Subcutaneous adipose tissue (tissue), 4 donors: ENCODE measurements around the gene DHX36. TPM values are rescaled to one million over a fixed set of nuclear protein-coding genes. Genes with fewer than 3 reads are reported as not detected.

Source experiments
- total RNA-seq, 4 donors: library from RNA; depleted of rRNA; stranded (reverse); fragments of >200 nt; gene quantifications; one replicate each; pipeline ENCODE4 v1.1.0, GENCODE V29; 2016
- TF ChIP-seq, protein P1 (sequence below): fragments of 450-650 bp; IDR thresholded peaks from one replicate; pipeline ENCODE4 v1.5.1; 2016; ENCODE audit warnings: low read depth, mild to moderate bottlenecking, control low read depth, antibody characterized with exemption, moderate library complexity

The DHX36 gene
- total RNA-seq, 4 donors from 2014 or later, result 59.2 to 103 (median 77.8) TPM

DNA sequence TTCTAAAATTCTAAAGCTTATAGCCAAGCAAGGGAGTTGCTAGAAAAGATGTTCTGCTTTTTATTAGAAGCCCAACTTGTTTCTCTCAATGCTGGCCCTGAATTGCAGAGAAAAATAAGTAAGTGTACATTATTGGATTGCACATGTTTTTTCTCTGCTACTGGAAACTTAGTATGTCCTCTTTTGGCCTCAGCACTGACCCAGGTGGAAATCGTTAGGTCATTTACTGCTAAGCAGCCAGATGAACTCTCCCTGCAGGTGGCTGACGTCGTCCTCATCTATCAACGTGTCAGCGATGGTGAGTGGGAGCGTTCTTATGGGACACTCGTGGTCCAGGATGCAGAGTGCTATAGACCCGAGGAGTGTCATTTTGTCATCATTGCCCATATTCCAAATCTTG lies 69.8 kb downstream of the DHX36 start:
- TF ChIP-seq, protein P1, sequence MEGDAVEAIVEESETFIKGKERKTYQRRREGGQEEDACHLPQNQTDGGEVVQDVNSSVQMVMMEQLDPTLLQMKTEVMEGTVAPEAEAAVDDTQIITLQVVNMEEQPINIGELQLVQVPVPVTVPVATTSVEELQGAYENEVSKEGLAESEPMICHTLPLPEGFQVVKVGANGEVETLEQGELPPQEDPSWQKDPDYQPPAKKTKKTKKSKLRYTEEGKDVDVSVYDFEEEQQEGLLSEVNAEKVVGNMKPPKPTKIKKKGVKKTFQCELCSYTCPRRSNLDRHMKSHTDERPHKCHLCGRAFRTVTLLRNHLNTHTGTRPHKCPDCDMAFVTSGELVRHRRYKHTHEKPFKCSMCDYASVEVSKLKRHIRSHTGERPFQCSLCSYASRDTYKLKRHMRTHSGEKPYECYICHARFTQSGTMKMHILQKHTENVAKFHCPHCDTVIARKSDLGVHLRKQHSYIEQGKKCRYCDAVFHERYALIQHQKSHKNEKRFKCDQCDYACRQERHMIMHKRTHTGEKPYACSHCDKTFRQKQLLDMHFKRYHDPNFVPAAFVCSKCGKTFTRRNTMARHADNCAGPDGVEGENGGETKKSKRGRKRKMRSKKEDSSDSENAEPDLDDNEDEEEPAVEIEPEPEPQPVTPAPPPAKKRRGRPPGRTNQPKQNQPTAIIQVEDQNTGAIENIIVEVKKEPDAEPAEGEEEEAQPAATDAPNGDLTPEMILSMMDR, result no peak

DNA sequence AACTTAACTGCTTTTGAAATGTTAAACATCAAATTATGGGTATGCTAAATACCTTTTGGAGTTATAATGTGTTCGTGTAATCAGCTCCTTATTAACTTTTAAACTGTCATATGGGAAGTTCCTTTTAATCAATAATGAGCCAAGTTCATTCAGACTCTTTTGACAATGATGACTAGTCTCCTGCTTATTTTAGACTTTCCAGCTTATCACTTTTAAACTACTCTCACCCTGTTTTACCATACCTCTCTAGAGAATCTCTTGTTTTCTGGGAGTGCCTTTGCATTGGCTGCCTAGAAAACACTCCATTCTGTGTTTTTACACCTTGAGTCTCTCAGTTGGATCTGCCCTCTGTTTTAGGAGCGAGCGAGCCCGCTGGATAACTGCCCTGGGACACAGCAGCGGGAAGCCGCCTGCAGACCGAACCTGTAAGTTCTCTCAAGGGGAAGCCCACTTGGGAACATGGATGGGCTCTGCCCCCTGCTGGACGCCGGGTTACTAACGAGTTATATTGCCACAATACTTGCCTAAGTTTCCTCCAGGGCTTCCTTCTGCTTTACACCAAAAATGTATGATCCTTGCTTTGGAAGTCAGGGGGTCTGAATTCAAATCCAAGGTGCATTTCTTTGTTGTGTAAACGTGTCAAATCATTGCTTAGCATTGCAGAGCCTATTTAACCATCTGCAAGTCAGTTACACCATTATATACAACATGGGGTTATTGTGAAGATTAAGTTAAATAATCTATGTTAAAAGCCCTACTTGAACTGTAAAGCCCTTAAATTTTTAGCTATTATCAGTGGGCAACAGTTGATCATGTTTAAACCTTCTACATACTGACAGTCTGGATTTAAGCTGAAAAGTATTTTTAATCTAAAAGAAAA lies 71.3 kb downstream of the DHX36 start:
- TF ChIP-seq, protein P1, result no peak

DNA sequence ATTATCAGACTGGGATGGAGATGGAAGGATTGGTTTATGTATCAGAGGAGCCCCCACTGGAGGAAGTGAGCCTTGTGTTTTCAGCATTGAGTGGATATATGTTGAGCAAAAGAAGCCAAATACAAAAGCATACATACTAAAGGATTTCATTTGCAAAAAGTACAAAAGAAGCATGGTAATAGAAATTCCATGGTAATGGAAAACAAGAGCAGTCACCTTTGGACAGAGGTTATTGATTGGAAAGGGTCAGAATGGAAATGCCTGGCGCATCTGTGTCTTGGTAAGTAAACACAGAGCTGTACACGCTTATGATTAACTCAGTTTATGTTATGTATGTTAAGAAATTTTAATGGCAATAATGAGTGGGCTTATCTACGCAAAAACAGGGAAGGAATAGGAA lies 72.7 kb downstream of the DHX36 start:
- TF ChIP-seq, protein P1, result no peak

DNA sequence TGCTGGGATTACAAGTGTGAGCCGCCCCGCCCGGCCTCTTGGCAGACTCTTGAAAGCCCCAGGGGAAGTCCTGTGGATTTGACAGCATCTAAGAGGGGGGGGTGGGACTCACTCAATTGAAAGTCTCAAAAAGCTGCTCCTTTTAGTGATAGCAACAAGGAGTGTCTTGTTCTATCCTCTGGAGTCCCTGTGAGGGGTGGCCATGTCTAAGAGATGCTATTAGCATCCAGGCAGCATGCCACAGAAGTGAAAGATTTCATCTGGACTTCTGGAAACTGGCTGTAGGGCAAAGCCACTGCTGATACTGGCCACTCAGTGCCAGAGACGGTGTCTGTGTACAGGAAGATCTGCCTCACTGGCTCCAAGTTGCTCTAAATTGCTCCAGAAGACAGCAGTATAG lies 74.0 kb downstream of the DHX36 start:
- TF ChIP-seq, protein P1, result no peak

DNA sequence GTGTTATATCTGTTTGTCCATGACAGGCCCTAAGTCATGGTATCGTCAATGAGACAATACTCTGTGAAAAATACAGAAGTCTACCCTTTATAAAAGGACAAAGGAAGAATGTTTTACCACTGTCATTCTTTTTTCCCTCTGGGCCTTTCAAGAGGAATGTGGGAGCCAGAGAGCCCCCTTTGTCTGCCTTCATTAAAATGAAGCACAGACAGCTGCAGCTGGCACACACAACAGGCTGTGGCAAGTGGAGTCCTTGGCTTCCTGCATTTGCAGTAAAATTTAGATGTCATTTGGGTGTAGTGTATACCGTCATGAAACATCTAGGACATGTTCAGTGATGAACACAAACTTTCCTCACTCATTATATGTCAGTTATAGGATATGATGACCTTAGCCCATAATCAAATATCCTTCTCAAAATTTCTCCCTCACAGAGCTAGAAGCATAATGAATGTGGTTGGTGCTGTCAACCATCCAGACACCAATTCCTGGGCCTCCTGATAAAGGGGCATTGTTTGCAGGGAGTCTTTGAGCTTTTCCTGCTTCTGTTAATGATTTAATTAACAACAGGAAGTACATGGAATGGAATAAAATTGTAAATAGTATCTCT lies 76.4 kb downstream of the DHX36 start:
- TF ChIP-seq, protein P1, result no peak

DNA sequence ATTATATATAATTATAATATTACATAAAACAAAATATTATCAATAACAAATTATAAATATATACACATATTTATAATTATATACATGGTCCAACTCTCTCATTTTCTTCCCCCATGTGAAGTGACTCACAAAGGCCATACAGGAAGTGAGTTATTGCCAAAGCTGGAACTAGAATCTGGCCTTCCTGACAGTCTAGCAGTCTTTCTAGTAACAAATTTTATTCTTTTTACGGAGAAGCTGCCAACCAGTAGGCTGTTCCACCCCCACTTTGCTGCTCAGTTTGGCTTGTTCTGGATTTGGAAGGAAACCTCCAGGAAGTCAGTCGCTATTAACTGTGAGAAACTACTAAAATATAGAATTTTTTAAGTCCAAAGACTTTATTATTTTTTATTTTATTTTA lies 79.6 kb downstream of the DHX36 start:
- TF ChIP-seq, protein P1, result no peak

DNA sequence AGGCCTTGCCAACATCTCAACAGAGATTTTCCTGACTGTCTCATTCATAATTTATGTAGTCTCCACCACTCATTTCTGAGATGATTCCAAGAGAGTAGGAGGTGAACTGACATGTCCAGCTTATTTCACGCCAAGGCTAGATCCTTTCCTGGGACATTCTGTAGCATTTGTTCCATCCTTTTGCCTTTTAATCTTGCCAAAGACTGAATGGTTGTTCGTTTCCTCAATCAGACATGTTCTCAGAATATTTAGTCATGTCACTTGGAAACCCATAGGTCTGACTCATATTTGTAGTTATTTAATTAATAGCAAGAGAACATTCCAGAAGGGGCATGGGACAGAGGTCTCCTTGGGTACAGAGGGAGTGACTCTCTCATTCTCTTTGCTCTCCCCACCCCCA lies 80.9 kb downstream of the DHX36 start:
- TF ChIP-seq, protein P1, result no peak
